ENCODE data around the gene CARMIL1. TPM values are rescaled to one million over a fixed set of nuclear protein-coding genes. Genes with fewer than 3 reads are reported as not detected.

The CARMIL1 gene
- total and polyA plus RNA-seq, 2 of the 8 experiments (the other 6 are each of a cell fraction or from before 2014, with no cell fraction given): 20.3 to 40.4 TPM

DNA sequence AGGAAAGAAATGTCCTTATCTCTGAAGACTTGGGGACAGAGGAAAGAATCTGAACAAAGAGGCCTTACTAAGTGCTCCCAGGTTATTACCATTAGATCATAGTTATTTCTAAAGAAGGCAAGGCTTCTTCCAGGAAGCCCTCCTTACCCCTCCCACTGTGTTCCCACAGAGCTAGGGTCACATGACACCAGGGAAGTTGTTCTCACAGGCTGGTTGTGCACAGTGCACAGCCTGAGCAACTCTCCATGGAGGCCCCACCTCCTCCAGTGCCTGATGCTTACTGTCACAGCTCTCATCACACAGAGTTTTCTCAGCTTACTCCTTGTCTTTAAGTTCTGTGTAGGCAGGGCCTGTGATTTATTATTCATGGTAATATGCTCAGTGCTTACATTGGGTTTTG is 303.9 kb downstream of the CARMIL1 start (continued):
- TF ChIP-seq, protein P1, sequence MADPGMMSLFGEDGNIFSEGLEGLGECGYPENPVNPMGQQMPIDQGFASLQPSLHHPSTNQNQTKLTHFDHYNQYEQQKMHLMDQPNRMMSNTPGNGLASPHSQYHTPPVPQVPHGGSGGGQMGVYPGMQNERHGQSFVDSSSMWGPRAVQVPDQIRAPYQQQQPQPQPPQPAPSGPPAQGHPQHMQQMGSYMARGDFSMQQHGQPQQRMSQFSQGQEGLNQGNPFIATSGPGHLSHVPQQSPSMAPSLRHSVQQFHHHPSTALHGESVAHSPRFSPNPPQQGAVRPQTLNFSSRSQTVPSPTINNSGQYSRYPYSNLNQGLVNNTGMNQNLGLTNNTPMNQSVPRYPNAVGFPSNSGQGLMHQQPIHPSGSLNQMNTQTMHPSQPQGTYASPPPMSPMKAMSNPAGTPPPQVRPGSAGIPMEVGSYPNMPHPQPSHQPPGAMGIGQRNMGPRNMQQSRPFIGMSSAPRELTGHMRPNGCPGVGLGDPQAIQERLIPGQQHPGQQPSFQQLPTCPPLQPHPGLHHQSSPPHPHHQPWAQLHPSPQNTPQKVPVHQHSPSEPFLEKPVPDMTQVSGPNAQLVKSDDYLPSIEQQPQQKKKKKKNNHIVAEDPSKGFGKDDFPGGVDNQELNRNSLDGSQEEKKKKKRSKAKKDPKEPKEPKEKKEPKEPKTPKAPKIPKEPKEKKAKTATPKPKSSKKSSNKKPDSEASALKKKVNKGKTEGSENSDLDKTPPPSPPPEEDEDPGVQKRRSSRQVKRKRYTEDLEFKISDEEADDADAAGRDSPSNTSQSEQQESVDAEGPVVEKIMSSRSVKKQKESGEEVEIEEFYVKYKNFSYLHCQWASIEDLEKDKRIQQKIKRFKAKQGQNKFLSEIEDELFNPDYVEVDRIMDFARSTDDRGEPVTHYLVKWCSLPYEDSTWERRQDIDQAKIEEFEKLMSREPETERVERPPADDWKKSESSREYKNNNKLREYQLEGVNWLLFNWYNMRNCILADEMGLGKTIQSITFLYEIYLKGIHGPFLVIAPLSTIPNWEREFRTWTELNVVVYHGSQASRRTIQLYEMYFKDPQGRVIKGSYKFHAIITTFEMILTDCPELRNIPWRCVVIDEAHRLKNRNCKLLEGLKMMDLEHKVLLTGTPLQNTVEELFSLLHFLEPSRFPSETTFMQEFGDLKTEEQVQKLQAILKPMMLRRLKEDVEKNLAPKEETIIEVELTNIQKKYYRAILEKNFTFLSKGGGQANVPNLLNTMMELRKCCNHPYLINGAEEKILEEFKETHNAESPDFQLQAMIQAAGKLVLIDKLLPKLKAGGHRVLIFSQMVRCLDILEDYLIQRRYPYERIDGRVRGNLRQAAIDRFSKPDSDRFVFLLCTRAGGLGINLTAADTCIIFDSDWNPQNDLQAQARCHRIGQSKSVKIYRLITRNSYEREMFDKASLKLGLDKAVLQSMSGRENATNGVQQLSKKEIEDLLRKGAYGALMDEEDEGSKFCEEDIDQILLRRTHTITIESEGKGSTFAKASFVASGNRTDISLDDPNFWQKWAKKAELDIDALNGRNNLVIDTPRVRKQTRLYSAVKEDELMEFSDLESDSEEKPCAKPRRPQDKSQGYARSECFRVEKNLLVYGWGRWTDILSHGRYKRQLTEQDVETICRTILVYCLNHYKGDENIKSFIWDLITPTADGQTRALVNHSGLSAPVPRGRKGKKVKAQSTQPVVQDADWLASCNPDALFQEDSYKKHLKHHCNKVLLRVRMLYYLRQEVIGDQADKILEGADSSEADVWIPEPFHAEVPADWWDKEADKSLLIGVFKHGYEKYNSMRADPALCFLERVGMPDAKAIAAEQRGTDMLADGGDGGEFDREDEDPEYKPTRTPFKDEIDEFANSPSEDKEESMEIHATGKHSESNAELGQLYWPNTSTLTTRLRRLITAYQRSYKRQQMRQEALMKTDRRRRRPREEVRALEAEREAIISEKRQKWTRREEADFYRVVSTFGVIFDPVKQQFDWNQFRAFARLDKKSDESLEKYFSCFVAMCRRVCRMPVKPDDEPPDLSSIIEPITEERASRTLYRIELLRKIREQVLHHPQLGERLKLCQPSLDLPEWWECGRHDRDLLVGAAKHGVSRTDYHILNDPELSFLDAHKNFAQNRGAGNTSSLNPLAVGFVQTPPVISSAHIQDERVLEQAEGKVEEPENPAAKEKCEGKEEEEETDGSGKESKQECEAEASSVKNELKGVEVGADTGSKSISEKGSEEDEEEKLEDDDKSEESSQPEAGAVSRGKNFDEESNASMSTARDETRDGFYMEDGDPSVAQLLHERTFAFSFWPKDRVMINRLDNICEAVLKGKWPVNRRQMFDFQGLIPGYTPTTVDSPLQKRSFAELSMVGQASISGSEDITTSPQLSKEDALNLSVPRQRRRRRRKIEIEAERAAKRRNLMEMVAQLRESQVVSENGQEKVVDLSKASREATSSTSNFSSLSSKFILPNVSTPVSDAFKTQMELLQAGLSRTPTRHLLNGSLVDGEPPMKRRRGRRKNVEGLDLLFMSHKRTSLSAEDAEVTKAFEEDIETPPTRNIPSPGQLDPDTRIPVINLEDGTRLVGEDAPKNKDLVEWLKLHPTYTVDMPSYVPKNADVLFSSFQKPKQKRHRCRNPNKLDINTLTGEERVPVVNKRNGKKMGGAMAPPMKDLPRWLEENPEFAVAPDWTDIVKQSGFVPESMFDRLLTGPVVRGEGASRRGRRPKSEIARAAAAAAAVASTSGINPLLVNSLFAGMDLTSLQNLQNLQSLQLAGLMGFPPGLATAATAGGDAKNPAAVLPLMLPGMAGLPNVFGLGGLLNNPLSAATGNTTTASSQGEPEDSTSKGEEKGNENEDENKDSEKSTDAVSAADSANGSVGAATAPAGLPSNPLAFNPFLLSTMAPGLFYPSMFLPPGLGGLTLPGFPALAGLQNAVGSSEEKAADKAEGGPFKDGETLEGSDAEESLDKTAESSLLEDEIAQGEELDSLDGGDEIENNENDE (IDR thresholded peaks at IDR 0.05; ENCODE audit: insufficient replicate concordance, low read length): no peak
- TF ChIP-seq HDAC2 (IDR thresholded peaks at IDR 0.05; ENCODE audit: borderline replicate concordance in 1 of 2, low read depth in 2 of 2, low read length in 2 of 2): no peak
- no peak for TF ChIP-seq KDM4A (IDR thresholded peaks at IDR 0.05; ENCODE audit: low read depth, low read length, severe bottlenecking)
- no peak for TF ChIP-seq JUN (IDR thresholded peaks at IDR 0.05; ENCODE audit: low read depth, low read length)
- TF ChIP-seq, protein P2, sequence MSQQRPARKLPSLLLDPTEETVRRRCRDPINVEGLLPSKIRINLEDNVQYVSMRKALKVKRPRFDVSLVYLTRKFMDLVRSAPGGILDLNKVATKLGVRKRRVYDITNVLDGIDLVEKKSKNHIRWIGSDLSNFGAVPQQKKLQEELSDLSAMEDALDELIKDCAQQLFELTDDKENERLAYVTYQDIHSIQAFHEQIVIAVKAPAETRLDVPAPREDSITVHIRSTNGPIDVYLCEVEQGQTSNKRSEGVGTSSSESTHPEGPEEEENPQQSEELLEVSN (IDR thresholded peaks at IDR 0.05): no peak
- no peak for TF ChIP-seq SIX5 (IDR thresholded peaks at IDR 0.05; ENCODE audit: low read depth, low read length)
- TF ChIP-seq CBX8 (IDR thresholded peaks at IDR 0.05; ENCODE audit: borderline replicate concordance, low read depth, low read length): no peak
- no peak for TF ChIP-seq POLR2A (IDR thresholded peaks at IDR 0.05; ENCODE audit: control extremely low read depth in 1 of 2, low read depth in 2 of 2, low read length in 2 of 2)
- no peak for TF ChIP-seq SP1 (IDR thresholded peaks at IDR 0.05; ENCODE audit: low read depth, low read length)
- TF ChIP-seq GABPA (IDR thresholded peaks at IDR 0.05; ENCODE audit: borderline replicate concordance, insufficient read depth, low read length): no peak
- TF ChIP-seq KDM5A (IDR thresholded peaks at IDR 0.05; ENCODE audit: low read length): no peak
- TF ChIP-seq TAF7 (optimal IDR thresholded peaks at IDR 0.05; ENCODE audit: borderline replicate concordance, low read depth, low read length): no peak

All from H1 (cell line).